Measurements from ENCODE around the gene THSD1.
"Not testable (repeated sequence)": the region's sequence is repeated elsewhere in the genome, so short reads cannot be mapped to it uniquely, and the experiment has no call there.

DNA sequence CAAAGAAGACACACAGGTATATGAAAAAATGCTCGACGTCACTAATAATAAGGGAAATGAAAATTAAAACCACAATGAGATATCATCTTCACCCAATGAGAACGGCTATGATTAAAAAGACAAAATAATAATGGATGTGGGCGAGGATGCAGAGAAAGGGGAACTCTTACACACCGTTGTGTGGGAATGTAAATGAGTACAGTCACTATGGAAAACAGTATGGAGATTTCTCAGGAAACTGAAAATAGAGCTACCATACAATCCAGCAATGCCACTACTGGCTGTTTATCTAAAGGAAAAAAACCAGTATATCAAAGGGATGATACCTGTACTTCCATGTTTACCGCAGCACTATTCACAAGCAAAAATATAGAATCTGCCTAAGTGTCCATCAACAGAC, 74.1 kb downstream of the THSD1 start:
- TF ChIP-seq, protein P1, sequence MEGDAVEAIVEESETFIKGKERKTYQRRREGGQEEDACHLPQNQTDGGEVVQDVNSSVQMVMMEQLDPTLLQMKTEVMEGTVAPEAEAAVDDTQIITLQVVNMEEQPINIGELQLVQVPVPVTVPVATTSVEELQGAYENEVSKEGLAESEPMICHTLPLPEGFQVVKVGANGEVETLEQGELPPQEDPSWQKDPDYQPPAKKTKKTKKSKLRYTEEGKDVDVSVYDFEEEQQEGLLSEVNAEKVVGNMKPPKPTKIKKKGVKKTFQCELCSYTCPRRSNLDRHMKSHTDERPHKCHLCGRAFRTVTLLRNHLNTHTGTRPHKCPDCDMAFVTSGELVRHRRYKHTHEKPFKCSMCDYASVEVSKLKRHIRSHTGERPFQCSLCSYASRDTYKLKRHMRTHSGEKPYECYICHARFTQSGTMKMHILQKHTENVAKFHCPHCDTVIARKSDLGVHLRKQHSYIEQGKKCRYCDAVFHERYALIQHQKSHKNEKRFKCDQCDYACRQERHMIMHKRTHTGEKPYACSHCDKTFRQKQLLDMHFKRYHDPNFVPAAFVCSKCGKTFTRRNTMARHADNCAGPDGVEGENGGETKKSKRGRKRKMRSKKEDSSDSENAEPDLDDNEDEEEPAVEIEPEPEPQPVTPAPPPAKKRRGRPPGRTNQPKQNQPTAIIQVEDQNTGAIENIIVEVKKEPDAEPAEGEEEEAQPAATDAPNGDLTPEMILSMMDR (IDR thresholded peaks at IDR 0.05) = not testable (repeated sequence)
- not testable (repeated sequence) for TF ChIP-seq POLR2A (IDR thresholded peaks at IDR 0.05)
